Stomach (tissue), 4 donors: ENCODE results near the gene FYCO1.

Source experiments
- POLR2A ChIP-seq, 4 donors: fragments of 450-650 bp; IDR thresholded peaks; one replicate each; pipeline ENCODE4 v1.6.1; 2016; ENCODE audit warnings: antibody characterized with exemption in 4 of 4, control low read depth in 2 of 4, mild to moderate bottlenecking in 1 of 4, moderate library complexity in 1 of 4
- POLR2AphosphoS5 ChIP-seq, 3 donors: sonication (generic); formaldehyde crosslinking; IDR thresholded peaks; one replicate each; pipeline ENCODE4 v1.6.1; 2016; ENCODE audit warnings: antibody characterized with exemption in 3 of 3
- TF ChIP-seq, protein P1 (sequence below), 7 experiments: fragments of 450-650 bp in 4 of 7; fragments of 200-600 bp in 3 of 7; sonication (generic) in 3 of 7; IDR thresholded peaks; one replicate each; pipeline ENCODE4 v1.5.1; 2016 to 2019; ENCODE audit warnings: antibody characterized with exemption in 7 of 7, control low read depth in 2 of 7, mild to moderate bottlenecking in 1 of 7

GRCh38 chr3:45946875-45947274 is 48.7 kb downstream of the FYCO1 start:
- TF ChIP-seq POLR2A (IDR thresholded peaks at IDR 0.05), result no peak
- no peak for TF ChIP-seq POLR2AphosphoS5 (IDR thresholded peaks at IDR 0.05)
- TF ChIP-seq, protein P1, sequence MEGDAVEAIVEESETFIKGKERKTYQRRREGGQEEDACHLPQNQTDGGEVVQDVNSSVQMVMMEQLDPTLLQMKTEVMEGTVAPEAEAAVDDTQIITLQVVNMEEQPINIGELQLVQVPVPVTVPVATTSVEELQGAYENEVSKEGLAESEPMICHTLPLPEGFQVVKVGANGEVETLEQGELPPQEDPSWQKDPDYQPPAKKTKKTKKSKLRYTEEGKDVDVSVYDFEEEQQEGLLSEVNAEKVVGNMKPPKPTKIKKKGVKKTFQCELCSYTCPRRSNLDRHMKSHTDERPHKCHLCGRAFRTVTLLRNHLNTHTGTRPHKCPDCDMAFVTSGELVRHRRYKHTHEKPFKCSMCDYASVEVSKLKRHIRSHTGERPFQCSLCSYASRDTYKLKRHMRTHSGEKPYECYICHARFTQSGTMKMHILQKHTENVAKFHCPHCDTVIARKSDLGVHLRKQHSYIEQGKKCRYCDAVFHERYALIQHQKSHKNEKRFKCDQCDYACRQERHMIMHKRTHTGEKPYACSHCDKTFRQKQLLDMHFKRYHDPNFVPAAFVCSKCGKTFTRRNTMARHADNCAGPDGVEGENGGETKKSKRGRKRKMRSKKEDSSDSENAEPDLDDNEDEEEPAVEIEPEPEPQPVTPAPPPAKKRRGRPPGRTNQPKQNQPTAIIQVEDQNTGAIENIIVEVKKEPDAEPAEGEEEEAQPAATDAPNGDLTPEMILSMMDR (IDR thresholded peaks at IDR 0.05), result no peak
